Ascending aorta (tissue), 2 donors: Measurements from ENCODE around the gene HSPBP1. TPM values are rescaled to one million over a fixed set of nuclear protein-coding genes. Genes with fewer than 3 reads are reported as not detected.

Experiments
- DNase-seq, 2 donors: peaks; one replicate each; pipeline ENCODE4 v3.0.0-alpha.2; 2019; ENCODE audit warnings: low spot score in 2 of 2
- H3K27ac ChIP-seq, 2 donors: fragments of 200-600 bp; sonication (generic); one replicate each; pipeline ENCODE4 v1.5.1; 2016 to 2017; ENCODE audit warnings: mild to moderate bottlenecking in 1 of 2
- H3K27me3 ChIP-seq: fragments of 200-600 bp; sonication (generic); one replicate; pipeline ENCODE4 v1.5.1; 2017
- H3K36me3 ChIP-seq, 2 donors: fragments of 200-600 bp; sonication (generic); one replicate each; pipeline ENCODE4 v1.5.1; 2016
- H3K4me1 ChIP-seq, 2 donors: fragments of 200-600 bp; sonication (generic); one replicate each; pipeline ENCODE4 v1.5.1; 2016 to 2017; ENCODE audit warnings: mild to moderate bottlenecking in 1 of 2
- H3K4me3 ChIP-seq, 2 donors: fragments of 200-600 bp; sonication (generic); one replicate each; pipeline ENCODE4 v1.5.1; 2016 to 2017; ENCODE audit warnings: mild to moderate bottlenecking in 1 of 2
- H3K9me3 ChIP-seq, 2 donors: fragments of 200-600 bp; sonication (generic); one replicate each; pipeline ENCODE4 v1.5.1; 2016
- CTCF ChIP-seq, 3 experiments: fragments of 200-600 bp in 2 of 3; fragments of 450-650 bp in 1 of 3; sonication (generic) in 2 of 3; IDR thresholded peaks; one replicate each; pipeline ENCODE4 v1.5.1; 2016 to 2019; ENCODE audit warnings: antibody characterized with exemption in 3 of 3, mild to moderate bottlenecking in 1 of 3, moderate library complexity in 1 of 3
- intact Hi-C: fragments of 100-400 bp; cut with DNase I; formaldehyde crosslinking; loops from one replicate; pipeline ENCODE4 v1.15.1; 2023
- total RNA-seq: library from RNA; depleted of rRNA; stranded (reverse); fragments of >200 nt; gene quantifications from one replicate; pipeline ENCODE4 v1.1.0, GENCODE V29; 2016

The HSPBP1 gene
- total RNA-seq, 1 donor from 2014 or later: 72.7 TPM

GRCh38 chr19:55242517-55242916 is 37.4 kb downstream of the HSPBP1 start:
- Histone ChIP-seq H3K4me1 (no peaks in the 10 kb centered on the region), H3K36me3 (peaks cover 86 to 98% of the 10 kb centered on the region in 2 donors), H3K4me3 (no peak overlapping the region), H3K27me3 (no peaks in the 10 kb centered on the region), H3K9me3 (no peaks in the 10 kb centered on the region), H3K27ac (no peak overlapping the region)
- no peak for DNase-seq
- TF ChIP-seq CTCF (IDR thresholded peaks at IDR 0.05): no peak
- intact Hi-C loops: no loop called here

- H3K4me1 ChIP-seq: no peaks in the 10 kb centered on the region
- no peaks in the 10 kb centered on the region for H3K9me3 ChIP-seq
- H3K27ac ChIP-seq: no peak overlapping the region
- DNase-seq: no peak
- H3K36me3 ChIP-seq: peaks cover 91 to 99% of the 10 kb centered on the region in 2 donors
- no peaks in the 10 kb centered on the region for H3K27me3 ChIP-seq
- intact Hi-C loops: no loop called here
- no peak overlapping the region for H3K4me3 ChIP-seq
- TF ChIP-seq CTCF (IDR thresholded peaks at IDR 0.05): no peak
Observed at GRCh38 chr19:55241935-55242464, 37.9 kb downstream of the HSPBP1 start.

GRCh38 chr19:55241143-55241934 is 38.6 kb downstream of the HSPBP1 start:
- H3K27ac ChIP-seq: no peak overlapping the region
- no peaks in the 10 kb centered on the region for H3K27me3 ChIP-seq
- no peaks in the 10 kb centered on the region for H3K9me3 ChIP-seq
- H3K4me3 ChIP-seq: no peak overlapping the region
- no peak for DNase-seq
- TF ChIP-seq CTCF (IDR thresholded peaks at IDR 0.05): no peak
- peaks cover 93 to 99% of the 10 kb centered on the region in 2 donors for H3K36me3 ChIP-seq
- H3K4me1 ChIP-seq: no peaks in the 10 kb centered on the region
- intact Hi-C loops: no loop called here

- TF ChIP-seq CTCF (IDR thresholded peaks at IDR 0.05): no peak
- no peaks in the 10 kb centered on the region for H3K27me3 ChIP-seq
- intact Hi-C loops: no loop called here
- no peak overlapping the region for H3K27ac ChIP-seq
- H3K36me3 ChIP-seq: peaks cover 93 to 100% of the 10 kb centered on the region in 2 donors
- DNase-seq: no peak
- H3K4me3 ChIP-seq: no peak overlapping the region
- H3K4me1 ChIP-seq: no peaks in the 10 kb centered on the region
- H3K9me3 ChIP-seq: no peaks in the 10 kb centered on the region
Observed at GRCh38 chr19:55240713-55241020, 39.2 kb downstream of the HSPBP1 start.

GRCh38 chr19:55239004-55239403 is 40.9 kb downstream of the HSPBP1 start:
- Histone ChIP-seq H3K4me3 (no peak overlapping the region), H3K36me3 (peaks cover 85 to 100% of the 10 kb centered on the region in 2 donors), H3K4me1 (no peaks in the 10 kb centered on the region), H3K27me3 (no peaks in the 10 kb centered on the region), H3K27ac (no peak overlapping the region), H3K9me3 (no peaks in the 10 kb centered on the region)
- intact Hi-C loops: no loop called here
- no peak for TF ChIP-seq CTCF (IDR thresholded peaks at IDR 0.05)
- no peak for DNase-seq
